NCI-H1694 (cell line): ENCODE measurements around the gene CSTF3.
"Not testable (repeated sequence)": the region's sequence is repeated elsewhere in the genome, so short reads cannot be mapped to it uniquely, and the experiment has no call there.

Experiments used
- DNase-seq: peaks from one replicate; lab custom pipeline; 2025; lab: John Stamatoyannopoulos, UW

The CSTF3 gene

GRCh38 chr11:33161120-33162005 is at the start of gene CSTF3:
CSTF3 (minus strand) TSS chr11:33161480; CDS start chr11:33161325, 155 bp downstream.
- DNase-seq = peak; percentile 99

- no peak for DNase-seq
These were observed 46.9 kb upstream of the CSTF3 start for GRCh38 chr11:33208150-33208549.

GRCh38 chr11:33207408-33207985 is 46.2 kb upstream of the CSTF3 start:
- no peak for DNase-seq

- DNase-seq = no peak
These were observed 36.8 kb upstream of the CSTF3 start for GRCh38 chr11:33197915-33198727.

- no peak for DNase-seq
These were observed 34.3 kb upstream of the CSTF3 start for GRCh38 chr11:33195462-33196173.

GRCh38 chr11:33194455-33194854 is 33.2 kb upstream of the CSTF3 start:
- no peak for DNase-seq

GRCh38 chr11:33191467-33191866 is 30.2 kb upstream of the CSTF3 start:
- no peak for DNase-seq

GRCh38 chr11:33187998-33188722 is 26.9 kb upstream of the CSTF3 start:
- DNase-seq = no peak

GRCh38 chr11:33185756-33186155 is 24.5 kb upstream of the CSTF3 start:
- DNase-seq = no peak

GRCh38 chr11:33182246-33182878 is 21.1 kb upstream of the CSTF3 start:
- no peak for DNase-seq

- no peak for DNase-seq
These were observed 18.1 kb upstream of the CSTF3 start for GRCh38 chr11:33179348-33179803.

GRCh38 chr11:33178443-33179180 is 17.3 kb upstream of the CSTF3 start:
- DNase-seq = no peak

GRCh38 chr11:33177676-33178336 is 16.5 kb upstream of the CSTF3 start:
- DNase-seq = no peak

GRCh38 chr11:33176760-33177159 is 15.5 kb upstream of the CSTF3 start:
- not testable (repeated sequence) for DNase-seq

GRCh38 chr11:33172996-33173395 is 11.7 kb upstream of the CSTF3 start:
- DNase-seq = no peak

- no peak for DNase-seq
These were observed 11.1 kb upstream of the CSTF3 start for GRCh38 chr11:33172345-33172744.

GRCh38 chr11:33171251-33171650 is 10.0 kb upstream of the CSTF3 start:
- no peak for DNase-seq

- no peak for DNase-seq
These were observed 7.5 kb upstream of the CSTF3 start for GRCh38 chr11:33168709-33169200.

- DNase-seq = no peak
These were observed 1.6 kb upstream of the CSTF3 start for GRCh38 chr11:33162831-33163230.
